Fibroblast of upper back skin (primary cell): Measurements from ENCODE around the gene RIPOR3.

Experiments
- DNase-seq: peaks from one replicate; pipeline ENCODE4 v3.0.0-alpha.2; 2013

Gene RIPOR3

GRCh38 chr20:50586531-50587232 is 104.7 kb downstream of the RIPOR3 start:
- no peak for DNase-seq

DNA sequence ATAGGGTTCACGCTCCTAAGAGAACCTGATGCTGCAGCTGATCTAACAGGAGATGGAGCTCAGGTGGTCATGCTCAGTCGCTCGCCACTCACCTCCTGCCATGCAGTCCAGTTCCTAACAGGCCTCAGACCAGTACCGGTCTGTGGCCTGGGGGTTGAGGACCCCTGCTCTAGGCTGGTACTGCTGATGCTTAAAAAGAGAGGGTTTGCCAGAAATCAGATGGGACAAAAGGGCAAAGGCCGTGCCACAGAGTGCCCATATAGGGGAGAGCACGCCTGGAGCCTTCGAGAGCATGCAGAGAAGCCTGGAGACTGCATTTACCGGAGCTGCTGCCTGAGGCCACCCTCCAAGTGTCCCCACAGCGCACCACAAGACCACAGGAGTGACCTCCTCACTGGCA is 105.7 kb downstream of the RIPOR3 start:
- DNase-seq, result no peak

- no peak for DNase-seq
Measured at GRCh38 chr20:50585214-50585613, 106.1 kb downstream of the RIPOR3 start.

GRCh38 chr20:50584687-50585086 is 106.7 kb downstream of the RIPOR3 start:
- no peak for DNase-seq

- no peak for DNase-seq
Measured at GRCh38 chr20:50583442-50584150, 107.7 kb downstream of the RIPOR3 start.

DNA sequence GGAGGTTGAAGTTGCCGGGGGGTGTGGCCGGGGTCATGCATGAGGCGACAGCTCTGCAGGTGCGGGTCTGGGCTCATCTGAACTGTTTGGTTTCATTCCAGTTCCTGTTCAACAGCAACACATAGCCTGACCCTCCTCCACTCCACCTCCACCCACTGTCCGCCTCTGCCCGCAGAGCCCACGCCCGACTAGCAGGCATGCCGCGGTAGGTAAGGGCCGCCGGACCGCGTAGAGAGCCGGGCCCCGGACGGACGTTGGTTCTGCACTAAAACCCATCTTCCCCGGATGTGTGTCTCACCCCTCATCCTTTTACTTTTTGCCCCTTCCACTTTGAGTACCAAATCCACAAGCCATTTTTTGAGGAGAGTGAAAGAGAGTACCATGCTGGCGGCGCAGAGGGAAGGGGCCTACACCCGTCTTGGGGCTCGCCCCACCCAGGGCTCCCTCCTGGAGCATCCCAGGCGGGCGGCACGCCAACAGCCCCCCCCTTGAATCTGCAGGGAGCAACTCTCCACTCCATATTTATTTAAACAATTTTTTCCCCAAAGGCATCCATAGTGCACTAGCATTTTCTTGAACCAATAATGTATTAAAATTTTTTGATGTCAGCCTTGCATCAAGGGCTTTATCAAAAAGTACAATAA is 108.6 kb downstream of the RIPOR3 start:
- DNase-seq, result no peak

- DNase-seq, result no peak
Measured at GRCh38 chr20:50582092-50582491, 109.2 kb downstream of the RIPOR3 start.

GRCh38 chr20:50580842-50581544 is 110.3 kb downstream of the RIPOR3 start:
- DNase-seq, result no peak

DNA sequence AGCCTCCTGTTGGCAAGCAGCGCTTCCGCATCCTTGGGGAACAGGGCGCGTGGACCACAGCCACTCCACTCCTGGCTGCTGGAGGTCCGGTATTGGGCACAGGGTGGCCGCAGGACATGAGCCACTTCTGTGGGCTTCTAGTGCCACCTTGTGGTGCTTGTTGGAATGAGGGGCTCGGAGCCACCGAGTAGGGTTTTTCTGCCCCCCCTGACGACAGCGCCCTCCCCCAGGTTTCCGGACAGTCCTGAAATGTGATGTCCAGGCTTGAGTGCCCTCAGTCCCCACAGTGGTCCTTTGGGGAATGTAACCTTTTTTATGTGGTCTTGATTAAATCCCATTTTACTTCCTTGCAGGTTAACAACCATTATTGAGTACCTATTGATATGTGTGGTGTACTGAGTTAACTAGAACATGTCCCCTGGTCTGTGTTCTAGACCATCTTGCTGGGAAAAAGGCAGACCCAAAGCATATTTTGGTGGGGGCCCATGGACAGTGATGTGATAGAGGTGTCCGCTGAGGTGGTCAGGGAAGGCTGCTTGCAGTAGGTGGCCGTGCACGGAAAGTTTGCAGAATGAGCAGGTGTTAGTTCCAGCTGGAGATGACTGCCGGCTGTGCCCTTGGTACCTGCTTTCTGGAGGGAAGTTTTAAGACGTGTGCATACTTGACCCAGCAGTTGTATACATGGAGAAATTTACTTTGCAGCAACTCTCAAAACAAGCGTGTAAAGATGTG is 111.2 kb downstream of the RIPOR3 start:
- DNase-seq, result peak; percentile 46

DNA sequence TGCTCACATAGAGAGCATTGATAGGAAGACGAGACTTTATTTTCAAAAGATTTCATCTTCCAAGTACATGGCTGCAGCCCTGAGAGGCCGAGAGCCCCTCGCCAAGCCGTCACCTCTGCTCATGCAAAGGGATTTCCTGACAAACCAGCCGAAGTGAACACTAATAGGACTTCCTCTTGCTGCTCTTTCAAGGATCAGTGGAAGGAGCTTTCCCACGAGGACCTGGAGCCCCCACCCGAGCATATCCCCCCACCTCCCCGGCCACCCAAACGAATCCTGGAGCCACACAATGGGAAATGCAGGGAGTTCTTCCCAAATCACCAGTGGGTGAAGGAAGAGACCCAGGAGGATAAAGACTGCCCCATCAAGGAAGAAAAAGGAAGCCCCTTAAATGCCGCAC is 111.8 kb downstream of the RIPOR3 start:
- no peak for DNase-seq

DNA sequence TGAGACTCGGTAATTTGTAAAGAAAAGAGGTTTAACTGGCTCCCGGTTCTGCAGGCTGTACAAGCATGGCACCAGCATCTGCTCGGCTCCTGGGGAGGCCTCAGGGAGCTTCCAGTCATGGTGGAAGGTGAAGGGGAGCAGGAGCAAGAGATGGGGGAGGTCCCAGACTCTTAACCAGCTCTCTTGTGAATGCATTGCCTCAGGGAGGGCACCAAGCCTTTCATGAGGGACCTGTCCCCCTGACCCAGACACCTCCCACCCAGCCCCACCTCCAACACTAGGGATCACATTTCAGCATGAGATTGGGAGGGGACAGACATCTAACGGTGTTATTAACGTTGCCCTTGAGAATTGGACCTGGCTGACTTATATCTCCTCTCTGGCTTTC is 112.6 kb downstream of the RIPOR3 start:
- no peak for DNase-seq

DNA sequence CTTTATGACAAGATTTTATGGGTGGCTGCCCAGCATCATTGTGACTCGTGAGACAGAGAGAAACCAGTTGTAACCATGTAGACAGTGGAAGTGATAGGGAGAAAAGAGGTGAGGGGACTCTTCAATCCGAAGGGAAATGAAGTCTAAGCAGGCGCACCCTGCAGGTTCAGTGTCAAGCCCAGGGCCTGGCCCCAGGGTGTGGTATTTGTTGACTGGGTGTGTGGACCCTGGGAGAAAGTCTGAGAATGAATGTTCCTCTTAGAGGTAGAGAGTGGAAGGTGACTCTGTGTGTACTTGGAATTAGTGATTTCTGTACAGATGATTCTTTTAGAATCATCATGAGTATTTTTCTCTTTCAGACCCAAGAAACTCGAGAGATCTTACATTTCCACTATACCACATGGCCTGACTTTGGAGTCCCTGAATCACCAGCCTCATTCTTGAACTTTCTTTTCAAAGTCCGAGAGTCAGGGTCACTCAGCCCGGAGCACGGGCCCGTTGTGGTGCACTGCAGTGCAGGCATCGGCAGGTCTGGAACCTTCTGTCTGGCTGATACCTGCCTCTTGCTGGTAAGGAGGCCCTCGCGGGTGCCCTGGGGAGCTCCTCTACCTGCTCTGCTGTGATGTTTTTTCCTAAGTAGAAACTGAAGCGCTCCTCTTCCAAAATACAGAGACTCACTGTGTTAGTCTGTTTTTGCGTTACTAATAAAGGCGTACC is 113.1 kb downstream of the RIPOR3 start:
- no peak for DNase-seq

DNA sequence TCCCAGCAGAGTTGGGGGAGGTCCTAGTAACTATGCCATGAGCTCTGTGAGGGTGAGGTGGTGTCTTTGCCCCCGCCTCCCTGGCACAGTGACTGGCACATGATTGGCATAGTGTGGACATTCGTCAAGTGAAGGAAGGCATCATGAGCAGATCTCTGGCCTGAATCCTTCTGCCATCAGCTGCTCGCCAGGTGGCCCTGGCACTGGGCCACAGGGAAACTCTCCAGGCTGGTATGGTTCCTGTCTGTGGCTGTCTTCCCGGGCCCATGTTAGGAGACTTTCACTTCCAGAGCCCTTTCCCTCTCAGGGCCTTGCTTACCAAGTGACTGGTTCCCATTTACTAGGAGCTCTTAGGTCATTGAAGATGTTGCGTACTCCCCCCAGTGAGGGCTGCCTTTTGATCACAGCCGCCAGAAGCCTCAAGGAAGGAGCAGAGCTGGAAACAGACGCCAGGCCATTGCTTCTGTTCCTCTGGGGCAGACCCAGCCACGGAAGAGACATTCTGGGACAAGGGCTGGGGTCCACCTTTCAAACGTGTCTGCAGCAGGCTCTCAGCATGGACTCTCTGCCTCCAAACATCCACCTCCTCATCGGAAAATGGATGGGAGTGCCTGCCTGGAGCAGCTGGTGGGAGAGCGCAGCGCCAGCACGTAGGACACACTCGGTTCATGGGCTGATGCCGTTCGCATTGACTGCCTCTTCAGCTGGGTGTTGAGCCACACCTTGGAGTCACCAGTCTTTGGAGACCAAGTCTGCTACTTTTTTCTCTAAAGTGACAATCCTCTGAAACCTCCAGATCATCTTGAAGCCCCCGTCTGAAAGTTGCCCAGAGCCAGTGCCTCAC is 113.9 kb downstream of the RIPOR3 start:
- DNase-seq, result no peak

- DNase-seq, result peak; percentile 51
Measured at GRCh38 chr20:50575865-50576720, 115.2 kb downstream of the RIPOR3 start.

DNA sequence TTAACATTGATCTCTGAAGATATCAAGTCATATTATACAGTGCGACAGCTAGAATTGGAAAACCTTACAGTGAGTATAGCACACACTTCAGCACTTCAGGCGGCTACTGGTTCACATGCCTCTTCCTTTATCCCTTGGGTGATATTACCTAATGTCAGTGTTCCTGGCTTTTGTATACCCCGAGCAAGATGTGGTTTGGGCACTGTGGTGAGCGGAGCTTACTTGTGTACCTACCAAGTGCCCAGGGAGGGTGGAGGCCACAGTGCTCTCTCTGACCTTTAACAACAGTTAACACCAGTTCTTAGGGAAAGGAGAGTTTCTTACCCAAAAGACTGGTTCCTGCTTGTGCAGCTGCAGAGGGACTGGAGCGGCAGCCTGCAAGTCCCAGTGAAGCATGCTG is 116.8 kb downstream of the RIPOR3 start:
- DNase-seq, result no peak

DNA sequence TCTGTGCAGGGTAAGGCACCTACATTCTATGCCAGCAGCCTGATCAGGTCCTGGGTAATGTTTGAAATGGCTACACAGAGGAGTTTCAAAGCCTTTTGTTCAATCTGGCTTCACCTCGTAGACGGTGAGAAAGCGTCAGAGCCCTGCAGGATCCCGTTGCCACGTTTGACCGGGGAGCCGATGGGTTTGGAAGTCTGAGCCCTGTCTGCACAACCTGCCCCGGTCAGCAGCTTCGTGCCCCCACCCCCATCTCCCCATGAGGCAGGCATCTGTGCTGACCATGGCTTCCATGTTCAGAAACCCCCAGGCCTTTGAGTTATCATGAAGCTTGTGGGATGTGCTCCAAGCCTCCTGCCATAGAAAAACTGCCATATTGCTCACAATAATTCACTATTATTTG is 117.2 kb downstream of the RIPOR3 start:
- no peak for DNase-seq

DNA sequence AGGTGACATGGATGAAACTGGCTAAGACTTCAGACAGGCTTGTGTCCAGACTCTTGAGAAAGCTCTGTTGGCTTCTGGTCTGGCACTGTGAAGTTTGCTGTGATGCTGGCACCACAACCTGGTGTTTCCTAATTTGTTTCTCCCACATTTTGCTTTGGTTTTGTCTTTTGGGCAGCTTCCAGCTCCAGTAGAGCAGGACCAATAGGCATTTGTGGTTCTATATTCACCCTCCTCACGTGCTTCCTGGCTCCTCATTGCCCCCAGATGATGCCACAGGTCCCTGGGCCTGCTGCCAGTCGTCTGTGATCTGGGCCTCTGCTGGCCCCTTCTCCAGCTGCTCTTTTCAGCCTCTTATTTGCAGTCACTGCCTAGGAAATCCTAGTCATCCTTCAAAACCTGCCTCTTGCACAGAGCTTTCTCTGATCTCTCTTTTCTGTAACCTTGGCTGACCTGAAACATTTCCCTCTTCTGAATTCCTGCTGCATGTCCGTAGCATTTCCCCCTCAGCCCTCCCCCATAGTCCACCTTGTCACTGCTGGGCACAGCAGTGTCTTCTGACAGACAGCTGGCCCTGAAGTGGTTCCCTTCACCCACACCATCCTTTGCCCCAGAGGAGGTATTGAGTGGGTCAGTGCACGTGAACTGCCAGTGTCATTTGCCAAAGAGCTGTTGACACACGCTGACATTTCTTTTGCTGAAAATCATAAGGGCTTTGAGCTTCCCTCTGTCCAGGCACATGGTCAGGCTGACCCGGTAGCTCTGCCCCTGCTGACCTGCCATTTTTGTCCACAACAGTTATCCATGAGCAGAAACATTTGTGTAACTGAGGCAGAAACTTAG is 118.2 kb downstream of the RIPOR3 start:
- peak; percentile 59 for DNase-seq

GRCh38 chr20:50571466-50571865 is 119.9 kb downstream of the RIPOR3 start:
- DNase-seq, result no peak
